NCI-H82 treated with DMSO at 0.1 percent for 48 hours (cell line): Measurements from ENCODE around the gene ETFB.

Experiments used
- DNase-seq: peaks from one replicate; lab custom pipeline; 2025; ENCODE audit not compliant: unreplicated experiment; lab: John Stamatoyannopoulos, UW

ETFB gene

GRCh38 chr19:51296336-51297093, 69.7 kb downstream of the ETFB start:
- DNase-seq = no peak

- DNase-seq = no peak
Measured at GRCh38 chr19:51295382-51296126, 70.6 kb downstream of the ETFB start.
